GM12872 (cell line): ENCODE results near the gene ITPKA.

Source experiments
- TF ChIP-seq, protein P1 (sequence below): IDR thresholded peaks from 3 replicates; pipeline ENCODE4 v1.5.1; 2011; ENCODE audit warnings: low read depth, mild to moderate bottlenecking, low read length, moderate library complexity; ENCODE audit not compliant: insufficient read depth

The ITPKA gene

DNA sequence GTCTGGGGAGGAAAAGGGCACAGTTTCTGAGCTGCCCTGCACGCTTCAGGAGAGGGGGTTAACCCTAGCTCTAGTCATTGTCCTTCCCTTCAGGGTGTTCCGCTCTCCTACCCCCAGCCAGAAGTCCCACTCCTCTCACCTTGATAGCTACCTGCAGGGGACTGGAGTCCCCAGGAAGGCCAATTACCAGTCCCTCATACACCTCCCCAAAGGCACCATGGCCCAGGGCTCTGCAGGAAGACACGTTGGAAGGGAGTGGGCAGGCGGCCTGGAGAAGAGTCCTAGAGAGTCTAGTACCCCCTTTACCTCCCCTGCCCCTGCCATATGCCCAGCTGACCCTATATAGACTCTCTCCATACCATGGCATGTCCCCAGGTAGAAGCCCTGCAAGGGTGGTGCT lies 12.1 kb downstream of the ITPKA start:
- TF ChIP-seq, protein P1, sequence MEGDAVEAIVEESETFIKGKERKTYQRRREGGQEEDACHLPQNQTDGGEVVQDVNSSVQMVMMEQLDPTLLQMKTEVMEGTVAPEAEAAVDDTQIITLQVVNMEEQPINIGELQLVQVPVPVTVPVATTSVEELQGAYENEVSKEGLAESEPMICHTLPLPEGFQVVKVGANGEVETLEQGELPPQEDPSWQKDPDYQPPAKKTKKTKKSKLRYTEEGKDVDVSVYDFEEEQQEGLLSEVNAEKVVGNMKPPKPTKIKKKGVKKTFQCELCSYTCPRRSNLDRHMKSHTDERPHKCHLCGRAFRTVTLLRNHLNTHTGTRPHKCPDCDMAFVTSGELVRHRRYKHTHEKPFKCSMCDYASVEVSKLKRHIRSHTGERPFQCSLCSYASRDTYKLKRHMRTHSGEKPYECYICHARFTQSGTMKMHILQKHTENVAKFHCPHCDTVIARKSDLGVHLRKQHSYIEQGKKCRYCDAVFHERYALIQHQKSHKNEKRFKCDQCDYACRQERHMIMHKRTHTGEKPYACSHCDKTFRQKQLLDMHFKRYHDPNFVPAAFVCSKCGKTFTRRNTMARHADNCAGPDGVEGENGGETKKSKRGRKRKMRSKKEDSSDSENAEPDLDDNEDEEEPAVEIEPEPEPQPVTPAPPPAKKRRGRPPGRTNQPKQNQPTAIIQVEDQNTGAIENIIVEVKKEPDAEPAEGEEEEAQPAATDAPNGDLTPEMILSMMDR, result no peak

GRCh38 chr15:41506796-41507341 lies 13.2 kb downstream of the ITPKA start:
- TF ChIP-seq, protein P1, result 0 out of 3 replicates have a peak, but pooled peaks have one; percentile 8

GRCh38 chr15:41507820-41508290 lies 14.2 kb downstream of the ITPKA start:
- TF ChIP-seq, protein P1, result no peak

- TF ChIP-seq, protein P1, result no peak
Measured at GRCh38 chr15:41510728-41511127, 17.1 kb downstream of the ITPKA start.

GRCh38 chr15:41511331-41511898 lies 17.7 kb downstream of the ITPKA start:
- TF ChIP-seq, protein P1, result no peak

GRCh38 chr15:41511899-41512369 lies 18.3 kb downstream of the ITPKA start:
- TF ChIP-seq, protein P1, result no peak

DNA sequence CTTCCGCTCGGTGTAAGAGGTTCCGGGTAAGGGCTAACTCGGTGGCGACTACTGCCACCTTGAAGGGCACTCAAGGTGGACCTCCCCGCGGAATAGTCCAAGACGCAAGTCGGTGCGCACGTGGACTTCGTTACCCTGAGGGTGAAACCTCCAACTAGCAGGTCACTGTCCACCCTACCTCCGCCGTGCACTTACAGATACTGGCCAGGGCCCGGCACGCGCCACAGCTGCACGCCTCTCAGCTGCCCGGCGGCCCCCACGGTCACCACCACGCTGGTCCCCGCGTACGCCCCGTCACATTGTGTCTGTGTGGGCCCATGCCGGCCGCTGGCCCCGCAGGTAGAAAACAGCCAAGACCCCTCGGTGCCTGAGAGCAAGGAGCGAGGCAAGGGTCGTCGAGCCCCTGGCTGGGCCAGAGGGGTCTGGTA lies 18.9 kb downstream of the ITPKA start:
- TF ChIP-seq, protein P1, result no peak
